ENCODE measurements around the gene LRATD1. TPM values are rescaled to one million over a fixed set of nuclear protein-coding genes. Genes with fewer than 3 reads are reported as not detected.

LRATD1 gene
- total RNA-seq, 2 donors from 2014 or later = 5.7 to 14.5 TPM

GRCh38 chr2:14615121-14615520 is 17.4 kb upstream of the LRATD1 start:
- DNase-seq = no peak
- ATAC-seq = no peak
- intact Hi-C loops (cut with DNase I) = no loop called here

GRCh38 chr2:14615760-14616159 is 16.8 kb upstream of the LRATD1 start:
- Histone ChIP-seq H3K36me3 (replicated peaks in 1 of 2; ENCODE audit: insufficient read depth in 1 of 2, low read depth in 2 of 2) (no peaks in the 10 kb centered on the region), H3K27me3 (no peaks in the 10 kb centered on the region), H3K4me1 (no peaks in the 10 kb centered on the region), H3K4me3 (no peak overlapping the region), H3K27ac (no peak overlapping the region), H3K9me3 (no peaks in the 10 kb centered on the region)
- TF ChIP-seq POLR2A (IDR thresholded peaks at IDR 0.05) (no peak), CTCF (IDR thresholded peaks at IDR 0.05) (no peak)
- ATAC-seq (no peak), DNase-seq (no peak)
- WGBS, 2 donors = 93 to 94% methylated on average over 9 of the region's 9 CpGs
- intact Hi-C loops (cut with DNase I) = no loop called here

More at GRCh38 chr2:14615121-14615520, 17.4 kb upstream of the LRATD1 start:
- no peaks in the 10 kb centered on the region for H3K36me3 ChIP-seq (replicated peaks in 1 of 2; ENCODE audit: insufficient read depth in 1 of 2, low read depth in 2 of 2)
- no peaks in the 10 kb centered on the region for H3K4me1 ChIP-seq
- no peak overlapping the region for H3K27ac ChIP-seq
- no peak overlapping the region for H3K4me3 ChIP-seq
- H3K9me3 ChIP-seq = no peaks in the 10 kb centered on the region
- TF ChIP-seq CTCF (IDR thresholded peaks at IDR 0.05) (no peak), POLR2A (IDR thresholded peaks at IDR 0.05) (no peak)
- H3K27me3 ChIP-seq = no peaks in the 10 kb centered on the region

- H3K9me3 ChIP-seq = no peaks in the 10 kb centered on the region
- intact Hi-C loops (cut with DNase I) = no loop called here
- no peaks in the 10 kb centered on the region for H3K36me3 ChIP-seq (replicated peaks in 1 of 2; ENCODE audit: insufficient read depth in 1 of 2, low read depth in 2 of 2)
- DNase-seq (no peak), ATAC-seq (no peak)
- H3K27me3 ChIP-seq = no peaks in the 10 kb centered on the region
- 43 to 47% methylated on average over 4 of the region's 4 CpGs for WGBS, 2 donors
- TF ChIP-seq CTCF (IDR thresholded peaks at IDR 0.05) (no peak), POLR2A (IDR thresholded peaks at IDR 0.05) (no peak)
- no peaks in the 10 kb centered on the region for H3K4me1 ChIP-seq
- H3K27ac ChIP-seq = no peak overlapping the region
- no peak overlapping the region for H3K4me3 ChIP-seq
Observed at GRCh38 chr2:14616342-14616741, 16.2 kb upstream of the LRATD1 start.

- no peaks in the 10 kb centered on the region for H3K9me3 ChIP-seq
- H3K36me3 ChIP-seq (replicated peaks in 1 of 2; ENCODE audit: insufficient read depth in 1 of 2, low read depth in 2 of 2) = no peaks in the 10 kb centered on the region
- 79 to 86% methylated on average over 6 of the region's 6 CpGs for WGBS, 2 donors
- H3K27ac ChIP-seq = no peak overlapping the region
- DNase-seq (no peak), ATAC-seq (no peak)
- no peak for TF ChIP-seq CTCF (IDR thresholded peaks at IDR 0.05)
- no peak for TF ChIP-seq POLR2A (IDR thresholded peaks at IDR 0.05)
- H3K4me3 ChIP-seq = no peak overlapping the region
- no peaks in the 10 kb centered on the region for H3K27me3 ChIP-seq
- H3K4me1 ChIP-seq = no peaks in the 10 kb centered on the region
- intact Hi-C loops (cut with DNase I) = no loop called here
Observed at GRCh38 chr2:14616950-14617349, 15.6 kb upstream of the LRATD1 start.

GRCh38 chr2:14619441-14619840 is 13.1 kb upstream of the LRATD1 start:
- no peaks in the 10 kb centered on the region for H3K27me3 ChIP-seq
- DNase-seq = no peak
- no peak for TF ChIP-seq POLR2A (IDR thresholded peaks at IDR 0.05)
- TF ChIP-seq CTCF (IDR thresholded peaks at IDR 0.05) = no peak
- intact Hi-C loops (cut with DNase I) = no loop called here
- no peak for ATAC-seq
- H3K27ac ChIP-seq = no peak overlapping the region
- H3K4me3 ChIP-seq = no peak overlapping the region
- no peaks in the 10 kb centered on the region for H3K9me3 ChIP-seq
- no peaks in the 10 kb centered on the region for H3K36me3 ChIP-seq (replicated peaks in 1 of 2; ENCODE audit: insufficient read depth in 1 of 2, low read depth in 2 of 2)
- WGBS, 2 donors = 79 to 91% methylated on average over 3 of the region's 3 CpGs
- H3K4me1 ChIP-seq = no peaks in the 10 kb centered on the region

All from body of pancreas (tissue), 4 donors.